Lower lobe of right lung (tissue), 2 donors: ENCODE data around the gene ZFAND3. TPM values are rescaled to one million over a fixed set of nuclear protein-coding genes. Genes with fewer than 3 reads are reported as not detected.

Source experiments
- ATAC-seq, 2 donors: fragments of 200-7000 bp; cut with Tn5 transposase; one replicate each; pipeline ENCODE4 v1.9.1; 2020 to 2022; ENCODE audit warnings: mild to moderate bottlenecking in 2 of 2, moderate library complexity in 2 of 2
- DNase-seq: peaks from one replicate; pipeline ENCODE4 v3.0.0-alpha.2; 2020
- H3K27ac ChIP-seq: fragments of 200-600 bp; one replicate; pipeline ENCODE4 v1.8.0; 2022
- H3K27me3 ChIP-seq: fragments of 200-600 bp; one replicate; pipeline ENCODE4 v1.8.0; 2022; ENCODE audit warnings: low read depth
- H3K36me3 ChIP-seq: fragments of 200-600 bp; one replicate; pipeline ENCODE4 v1.8.0; 2022; ENCODE audit warnings: mild to moderate bottlenecking
- H3K4me1 ChIP-seq: fragments of 200-600 bp; one replicate; pipeline ENCODE4 v1.8.0; 2022
- H3K4me3 ChIP-seq: fragments of 200-600 bp; one replicate; pipeline ENCODE4 v1.8.0; 2022; ENCODE audit warnings: mild to moderate bottlenecking
- H3K9me3 ChIP-seq: fragments of 200-600 bp; one replicate; pipeline ENCODE4 v1.8.0; 2022
- CTCF ChIP-seq: fragments of 200-600 bp; IDR thresholded peaks from one replicate; pipeline ENCODE4 v1.8.0; 2022; ENCODE audit warnings: antibody characterized with exemption, mild to moderate bottlenecking
- intact Hi-C: fragments of 100-400 bp; cut with DNase I; formaldehyde crosslinking; loops from one replicate; pipeline ENCODE4 v1.11.0; 2022
- total RNA-seq: library from RNA; stranded (reverse); fragmentation: NEBNext Ultra II Directional; extraction: Animal tissue kit (Norgen Biotek cat#: 25700); gene quantifications from one replicate; pipeline ENCODE4 v1.2.1, GENCODE V29; 2021
- donor health status: DM: no; HTN: yes; CAD: no; lungs with severe emphysema.

Gene ZFAND3
- total RNA-seq, 1 donor from 2014 or later, result 83.3 TPM

- Histone ChIP-seq H3K9me3 (no peaks in the 10 kb centered on the region), H3K27me3 (no peaks in the 10 kb centered on the region), H3K27ac (no peak overlapping the region), H3K4me1 (no peaks in the 10 kb centered on the region), H3K4me3 (no peak overlapping the region), H3K36me3 (peaks cover 17% of the 10 kb centered on the region)
- DNase-seq (no peak), ATAC-seq (no peak)
- TF ChIP-seq CTCF, result no peak
- intact Hi-C loops, result no loop called here
Observed at GRCh38 chr6:38067263-38067980, 247.9 kb downstream of the ZFAND3 start.

DNA sequence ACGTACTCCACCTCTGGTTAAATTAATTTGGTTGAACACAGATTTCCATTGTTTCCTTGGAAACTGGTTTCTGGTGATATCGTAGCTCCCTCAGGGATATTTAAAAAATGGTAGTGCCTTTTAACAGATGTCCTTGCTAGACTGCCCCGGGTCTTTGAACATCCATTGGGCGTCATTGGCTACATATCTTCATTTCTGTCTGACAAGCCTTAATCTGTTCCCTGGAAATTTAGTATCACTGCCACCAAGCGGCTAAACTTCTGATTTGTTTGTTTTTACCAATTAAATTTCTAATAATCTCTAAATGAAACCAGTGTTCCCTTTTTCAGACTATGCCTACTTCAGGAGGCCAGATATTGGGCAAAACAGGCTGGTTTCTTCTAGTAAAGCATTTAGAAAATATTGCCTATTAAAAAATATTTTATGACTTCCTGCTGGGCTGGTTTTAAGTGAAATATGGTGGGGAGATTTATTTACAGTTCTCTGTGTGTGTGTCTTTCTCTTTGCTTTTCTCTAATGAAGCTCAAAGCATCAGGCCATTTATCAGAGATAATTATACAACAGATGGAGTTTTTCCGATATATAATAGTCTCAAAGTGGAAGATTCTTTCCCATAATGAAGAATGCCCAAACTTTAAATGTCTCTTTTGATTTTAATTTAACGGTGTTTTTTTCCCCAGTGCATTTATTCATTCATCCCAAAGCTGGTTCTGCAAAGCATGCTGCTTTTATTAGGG is 249.5 kb downstream of the ZFAND3 start:
- no peak for ATAC-seq
- Histone ChIP-seq H3K27me3 (no peaks in the 10 kb centered on the region), H3K36me3 (peaks cover 1% of the 10 kb centered on the region), H3K27ac (no peak overlapping the region), H3K4me1 (no peaks in the 10 kb centered on the region), H3K4me3 (no peak overlapping the region), H3K9me3 (no peaks in the 10 kb centered on the region)
- DNase-seq, result no peak
- intact Hi-C loops, result no loop called here
- TF ChIP-seq CTCF, result no peak

GRCh38 chr6:38077488-38078030 is 258.0 kb downstream of the ZFAND3 start:
- TF ChIP-seq CTCF, result no peak
- intact Hi-C loops, result no loop called here
- no peaks in the 10 kb centered on the region for H3K27me3 ChIP-seq
- no peak overlapping the region for H3K4me3 ChIP-seq
- peaks cover 1% of the 10 kb centered on the region for H3K36me3 ChIP-seq
- no peaks in the 10 kb centered on the region for H3K4me1 ChIP-seq
- no peak overlapping the region for H3K27ac ChIP-seq
- DNase-seq (no peak), ATAC-seq (no peak)
- no peaks in the 10 kb centered on the region for H3K9me3 ChIP-seq

DNA sequence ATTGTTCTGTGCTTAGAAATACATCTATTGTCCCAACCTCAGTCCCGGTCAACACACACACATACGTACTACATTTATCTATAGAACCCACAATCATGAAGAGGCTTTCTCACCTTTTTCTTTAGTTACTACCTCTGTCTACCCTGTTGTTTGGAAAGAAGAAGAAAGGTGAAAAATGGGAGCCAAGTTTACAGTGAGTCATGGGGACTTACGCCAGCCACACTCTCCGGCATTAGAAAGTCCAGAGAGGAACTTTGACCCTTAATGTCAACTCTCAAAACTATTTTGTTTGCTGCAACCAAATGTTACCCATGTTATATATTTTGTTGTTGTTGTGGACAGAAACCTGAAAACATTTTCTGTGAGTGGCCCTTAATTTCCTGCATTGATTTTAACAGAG is 259.1 kb downstream of the ZFAND3 start:
- Histone ChIP-seq H3K36me3 (peaks cover 12% of the 10 kb centered on the region), H3K9me3 (no peaks in the 10 kb centered on the region), H3K27me3 (no peaks in the 10 kb centered on the region), H3K4me3 (no peak overlapping the region), H3K27ac (no peak overlapping the region), H3K4me1 (no peaks in the 10 kb centered on the region)
- ATAC-seq, result no peak
- no peak for DNase-seq
- intact Hi-C loops, result no loop called here
- no peak for TF ChIP-seq CTCF

GRCh38 chr6:38079107-38079506 is 259.6 kb downstream of the ZFAND3 start:
- ATAC-seq (no peak), DNase-seq (no peak)
- Histone ChIP-seq H3K4me1 (no peaks in the 10 kb centered on the region), H3K4me3 (no peak overlapping the region), H3K27ac (no peak overlapping the region), H3K9me3 (no peaks in the 10 kb centered on the region), H3K27me3 (no peaks in the 10 kb centered on the region), H3K36me3 (peaks cover 16% of the 10 kb centered on the region)
- TF ChIP-seq CTCF, result no peak
- intact Hi-C loops, result no loop called here
